ENCODE results near the gene TNFSF9.

TNFSF9 gene

GRCh38 chr19:6494438-6495036, 36.3 kb upstream of the TNFSF9 start:
- no peak for TF ChIP-seq NFIC (IDR thresholded peaks at IDR 0.05)
- TF ChIP-seq ZBTB7A (IDR thresholded peaks at IDR 0.05; ENCODE audit: low read depth), result no peak
- TF ChIP-seq FOXM1 (IDR thresholded peaks at IDR 0.05; ENCODE audit: borderline replicate concordance, low read depth), result no peak
- TF ChIP-seq, protein P1, sequence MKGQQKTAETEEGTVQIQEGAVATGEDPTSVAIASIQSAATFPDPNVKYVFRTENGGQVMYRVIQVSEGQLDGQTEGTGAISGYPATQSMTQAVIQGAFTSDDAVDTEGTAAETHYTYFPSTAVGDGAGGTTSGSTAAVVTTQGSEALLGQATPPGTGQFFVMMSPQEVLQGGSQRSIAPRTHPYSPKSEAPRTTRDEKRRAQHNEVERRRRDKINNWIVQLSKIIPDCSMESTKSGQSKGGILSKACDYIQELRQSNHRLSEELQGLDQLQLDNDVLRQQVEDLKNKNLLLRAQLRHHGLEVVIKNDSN (IDR thresholded peaks at IDR 0.05), result no peak
- no peak for TF ChIP-seq TAF1 (IDR thresholded peaks at IDR 0.05; ENCODE audit: low read depth)
- TF ChIP-seq TEAD4 (IDR thresholded peaks at IDR 0.05), result no peak

DNA sequence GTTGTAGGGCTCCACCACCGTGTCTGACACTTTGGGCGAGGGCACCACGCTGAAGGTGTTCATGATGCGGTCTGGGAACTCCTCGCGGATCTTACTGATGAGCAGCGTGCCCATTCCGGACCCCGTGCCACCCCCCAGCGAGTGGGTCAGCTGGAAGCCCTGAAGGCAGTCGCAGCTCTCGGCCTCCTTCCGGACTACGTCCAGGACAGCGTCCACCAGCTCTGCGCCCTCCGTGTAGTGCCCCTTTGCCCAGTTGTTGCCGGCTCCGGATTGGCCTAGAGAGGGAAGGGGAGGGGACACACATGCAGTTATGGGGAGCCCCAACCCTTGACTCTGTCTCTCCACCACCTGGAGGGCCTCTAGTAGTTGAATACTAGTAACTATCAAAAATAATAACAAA, 34.9 kb upstream of the TNFSF9 start:
- no peak for TF ChIP-seq FOXM1 (IDR thresholded peaks at IDR 0.05; ENCODE audit: borderline replicate concordance, low read depth)
- no peak for TF ChIP-seq CREB1 (IDR thresholded peaks at IDR 0.05; ENCODE audit: low read depth)
- no peak for TF ChIP-seq NFIC (IDR thresholded peaks at IDR 0.05)
- TF ChIP-seq, protein P1 (IDR thresholded peaks at IDR 0.05), result no peak
- TF ChIP-seq TAF1 (IDR thresholded peaks at IDR 0.05; ENCODE audit: low read depth), result no peak
- no peak for TF ChIP-seq CEBPB (IDR thresholded peaks at IDR 0.05)
- no peak for TF ChIP-seq RAD21 (IDR thresholded peaks at IDR 0.05; ENCODE audit: low read depth)
- no peak for TF ChIP-seq ZBTB7A (IDR thresholded peaks at IDR 0.05; ENCODE audit: low read depth)
- TF ChIP-seq TEAD4 (IDR thresholded peaks at IDR 0.05), result no peak

DNA sequence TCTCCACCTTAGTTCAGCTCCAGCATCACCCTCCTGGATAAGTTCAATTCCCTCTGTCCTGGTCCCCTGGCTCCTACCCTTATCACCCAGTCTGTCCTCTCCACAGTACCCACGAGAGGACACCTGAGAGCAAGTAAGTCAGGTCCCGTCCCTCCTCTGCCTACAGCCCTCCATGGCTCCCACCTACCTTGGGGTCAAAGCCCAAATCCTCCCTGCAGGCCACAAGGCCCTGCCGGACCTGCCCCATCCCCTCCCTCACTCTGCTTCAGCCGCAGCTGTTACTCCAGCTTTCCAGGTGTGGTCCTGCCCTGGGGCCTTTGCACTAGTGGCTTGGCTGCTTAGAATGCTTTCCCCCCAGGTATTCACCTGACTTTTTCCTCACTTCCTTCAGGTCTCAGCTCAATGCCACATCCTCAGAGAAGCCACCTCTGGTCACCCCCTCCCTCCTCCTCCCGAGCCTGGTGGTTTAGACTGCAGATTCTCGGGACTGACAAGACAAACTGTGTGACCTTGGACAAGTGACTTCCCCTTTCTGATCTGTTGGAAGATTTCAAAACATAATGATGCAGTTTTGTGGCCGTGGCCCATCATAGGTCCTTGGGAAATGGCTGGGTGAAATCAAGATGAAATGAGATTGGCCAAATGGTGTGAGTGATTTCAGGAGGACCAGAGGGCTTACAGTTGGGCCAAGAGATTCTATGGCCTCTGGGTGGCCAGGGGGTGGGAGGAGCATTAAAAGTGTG, 32.4 kb upstream of the TNFSF9 start:
- no peak for TF ChIP-seq NFIC (IDR thresholded peaks at IDR 0.05)
- TF ChIP-seq EGR1 (IDR thresholded peaks at IDR 0.05), result no peak

DNA sequence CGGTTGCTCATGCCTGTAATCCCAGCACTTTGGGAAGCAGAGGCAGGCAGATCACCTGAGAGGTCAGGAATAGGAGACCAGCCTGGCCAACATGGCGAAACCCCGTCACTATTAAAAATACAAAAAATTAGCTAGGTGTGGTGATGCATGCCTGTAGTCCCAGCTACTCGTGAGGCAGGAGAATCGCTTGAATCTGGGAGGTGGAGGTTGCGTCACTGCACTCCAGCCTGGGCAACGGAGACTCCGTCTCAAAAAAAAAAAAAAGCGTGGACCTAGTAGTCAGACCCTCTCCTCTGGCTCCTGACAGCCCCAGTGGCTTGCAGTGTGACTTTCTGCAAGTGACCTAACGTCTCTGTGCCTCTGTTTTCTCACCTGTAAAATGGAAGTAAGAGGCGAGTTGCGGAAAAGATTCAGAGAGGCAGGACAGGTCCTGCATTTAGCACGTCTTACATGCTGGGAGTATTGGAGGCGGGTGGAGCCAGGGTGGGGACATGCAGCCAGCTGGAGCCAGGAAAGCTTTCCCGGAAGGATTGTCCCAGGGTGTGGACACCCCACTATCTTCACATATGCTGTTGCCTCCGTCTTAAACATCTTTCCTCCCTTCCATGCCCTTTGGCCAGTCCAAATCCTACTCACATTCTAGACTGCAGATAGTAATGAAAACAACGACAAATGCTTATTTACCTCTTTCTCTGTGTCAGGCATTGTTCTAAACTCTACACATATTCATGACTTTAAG, 31.6 kb upstream of the TNFSF9 start:
- TF ChIP-seq TAF1 (IDR thresholded peaks at IDR 0.05; ENCODE audit: low read depth), result no peak
- no peak for TF ChIP-seq MAX (IDR thresholded peaks at IDR 0.05)
- TF ChIP-seq TEAD4 (IDR thresholded peaks at IDR 0.05), result no peak
- no peak for TF ChIP-seq FOXM1 (IDR thresholded peaks at IDR 0.05; ENCODE audit: borderline replicate concordance, low read depth)
- TF ChIP-seq CEBPB (IDR thresholded peaks at IDR 0.05), result no peak
- TF ChIP-seq, protein P1 (IDR thresholded peaks at IDR 0.05), result no peak
- no peak for TF ChIP-seq RAD21 (IDR thresholded peaks at IDR 0.05; ENCODE audit: low read depth)
- TF ChIP-seq YY1 (IDR thresholded peaks at IDR 0.05; ENCODE audit: low read depth), result no peak
- TF ChIP-seq EGR1 (IDR thresholded peaks at IDR 0.05), result no peak
- no peak for TF ChIP-seq CREB1 (IDR thresholded peaks at IDR 0.05; ENCODE audit: low read depth)
- TF ChIP-seq ZBTB7A (IDR thresholded peaks at IDR 0.05; ENCODE audit: low read depth), result no peak
- no peak for TF ChIP-seq EP300 (IDR thresholded peaks at IDR 0.05; ENCODE audit: borderline replicate concordance)
- no peak for TF ChIP-seq NFIC (IDR thresholded peaks at IDR 0.05)
- TF ChIP-seq, protein P2, sequence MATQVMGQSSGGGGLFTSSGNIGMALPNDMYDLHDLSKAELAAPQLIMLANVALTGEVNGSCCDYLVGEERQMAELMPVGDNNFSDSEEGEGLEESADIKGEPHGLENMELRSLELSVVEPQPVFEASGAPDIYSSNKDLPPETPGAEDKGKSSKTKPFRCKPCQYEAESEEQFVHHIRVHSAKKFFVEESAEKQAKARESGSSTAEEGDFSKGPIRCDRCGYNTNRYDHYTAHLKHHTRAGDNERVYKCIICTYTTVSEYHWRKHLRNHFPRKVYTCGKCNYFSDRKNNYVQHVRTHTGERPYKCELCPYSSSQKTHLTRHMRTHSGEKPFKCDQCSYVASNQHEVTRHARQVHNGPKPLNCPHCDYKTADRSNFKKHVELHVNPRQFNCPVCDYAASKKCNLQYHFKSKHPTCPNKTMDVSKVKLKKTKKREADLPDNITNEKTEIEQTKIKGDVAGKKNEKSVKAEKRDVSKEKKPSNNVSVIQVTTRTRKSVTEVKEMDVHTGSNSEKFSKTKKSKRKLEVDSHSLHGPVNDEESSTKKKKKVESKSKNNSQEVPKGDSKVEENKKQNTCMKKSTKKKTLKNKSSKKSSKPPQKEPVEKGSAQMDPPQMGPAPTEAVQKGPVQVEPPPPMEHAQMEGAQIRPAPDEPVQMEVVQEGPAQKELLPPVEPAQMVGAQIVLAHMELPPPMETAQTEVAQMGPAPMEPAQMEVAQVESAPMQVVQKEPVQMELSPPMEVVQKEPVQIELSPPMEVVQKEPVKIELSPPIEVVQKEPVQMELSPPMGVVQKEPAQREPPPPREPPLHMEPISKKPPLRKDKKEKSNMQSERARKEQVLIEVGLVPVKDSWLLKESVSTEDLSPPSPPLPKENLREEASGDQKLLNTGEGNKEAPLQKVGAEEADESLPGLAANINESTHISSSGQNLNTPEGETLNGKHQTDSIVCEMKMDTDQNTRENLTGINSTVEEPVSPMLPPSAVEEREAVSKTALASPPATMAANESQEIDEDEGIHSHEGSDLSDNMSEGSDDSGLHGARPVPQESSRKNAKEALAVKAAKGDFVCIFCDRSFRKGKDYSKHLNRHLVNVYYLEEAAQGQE (IDR thresholded peaks at IDR 0.05; ENCODE audit: low read depth), result no peak
- TF ChIP-seq TCF12 (IDR thresholded peaks at IDR 0.05; ENCODE audit: low read depth), result no peak

GRCh38 chr19:6500837-6501739, 29.7 kb upstream of the TNFSF9 start:
- TF ChIP-seq TEAD4 (IDR thresholded peaks at IDR 0.05) (no peak), CEBPB (IDR thresholded peaks at IDR 0.05) (no peak), YY1 (IDR thresholded peaks at IDR 0.05; ENCODE audit: low read depth) (no peak), RAD21 (IDR thresholded peaks at IDR 0.05; ENCODE audit: low read depth) (no peak), EP300 (IDR thresholded peaks at IDR 0.05; ENCODE audit: borderline replicate concordance) (no peak), FOXM1 (IDR thresholded peaks at IDR 0.05; ENCODE audit: borderline replicate concordance, low read depth) (no peak), CREB1 (IDR thresholded peaks at IDR 0.05; ENCODE audit: low read depth) (no peak), TCF12 (IDR thresholded peaks at IDR 0.05; ENCODE audit: low read depth) (no peak), EGR1 (IDR thresholded peaks at IDR 0.05) (no peak)
- TF ChIP-seq, protein P2 (IDR thresholded peaks at IDR 0.05; ENCODE audit: low read depth), result no peak
- TF ChIP-seq, protein P1 (IDR thresholded peaks at IDR 0.05), result no peak
